Measurements from ENCODE around the gene ALDH1B1.

Gene ALDH1B1

DNA sequence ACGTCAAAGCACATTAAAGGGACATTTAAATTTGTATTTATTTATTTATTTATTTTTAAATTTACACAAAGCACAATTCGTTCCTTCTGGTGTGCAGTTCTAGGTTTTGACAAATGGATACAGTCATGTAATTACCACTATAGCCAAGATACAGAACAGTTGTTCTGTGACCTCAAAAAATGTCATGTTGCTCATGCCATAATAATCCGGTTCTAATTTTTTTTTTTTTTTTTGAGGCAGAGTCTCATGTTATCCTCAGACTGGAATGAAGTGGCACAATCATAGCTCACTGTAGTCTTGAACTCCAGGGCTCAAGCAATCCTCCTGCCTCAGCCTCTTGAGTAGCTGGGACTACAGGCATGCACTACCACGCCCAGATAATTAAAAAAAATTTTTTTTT lies 24.0 kb downstream of the ALDH1B1 start:
- DNase-seq (ENCODE audit: low read depth, low spot score), result no peak

DNA sequence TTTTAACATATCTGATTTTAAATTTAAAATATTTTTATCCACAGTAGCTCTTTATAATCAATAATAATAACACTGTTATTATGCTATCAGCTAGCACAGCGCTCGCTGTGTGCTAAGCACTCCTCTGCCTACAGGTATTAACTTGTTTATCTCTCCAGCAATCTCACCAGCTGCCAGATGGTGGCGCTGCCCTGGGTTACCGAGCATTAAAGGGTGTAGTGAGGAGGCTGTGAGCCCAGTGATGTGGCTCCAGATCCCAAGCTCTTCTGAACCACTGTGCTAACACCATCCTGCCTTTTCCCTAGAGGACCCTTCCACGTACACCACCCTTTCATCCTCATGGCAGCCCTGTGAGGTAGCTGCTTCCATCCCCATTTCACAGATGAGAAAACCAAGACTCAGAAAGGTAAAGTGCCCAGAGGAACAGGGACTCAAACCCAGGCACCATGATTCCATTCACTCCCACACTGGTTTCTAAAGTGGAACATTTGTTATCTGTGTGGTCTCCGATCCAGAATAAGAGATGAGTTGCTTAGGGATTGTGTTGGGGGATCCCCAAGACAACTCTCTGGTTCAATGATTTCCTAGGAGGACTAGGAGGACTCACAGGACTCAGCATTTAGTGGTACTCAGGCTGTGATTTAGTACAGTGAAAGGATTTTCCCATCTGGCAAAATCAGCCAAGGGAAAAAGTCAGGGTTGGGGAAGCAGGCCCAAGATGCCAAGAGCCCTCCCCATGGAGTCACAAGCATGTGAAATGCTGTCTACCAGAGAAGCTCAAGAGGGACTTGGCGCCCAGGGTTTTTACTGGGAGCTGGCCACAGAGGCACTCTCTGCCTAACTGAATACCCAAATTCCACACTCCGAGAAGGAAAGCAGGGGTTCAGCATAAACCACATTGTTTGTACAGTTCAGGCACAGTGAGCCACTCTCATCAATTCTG lies 24.8 kb downstream of the ALDH1B1 start:
- DNase-seq (ENCODE audit: low read depth, low spot score), result no peak

DNA sequence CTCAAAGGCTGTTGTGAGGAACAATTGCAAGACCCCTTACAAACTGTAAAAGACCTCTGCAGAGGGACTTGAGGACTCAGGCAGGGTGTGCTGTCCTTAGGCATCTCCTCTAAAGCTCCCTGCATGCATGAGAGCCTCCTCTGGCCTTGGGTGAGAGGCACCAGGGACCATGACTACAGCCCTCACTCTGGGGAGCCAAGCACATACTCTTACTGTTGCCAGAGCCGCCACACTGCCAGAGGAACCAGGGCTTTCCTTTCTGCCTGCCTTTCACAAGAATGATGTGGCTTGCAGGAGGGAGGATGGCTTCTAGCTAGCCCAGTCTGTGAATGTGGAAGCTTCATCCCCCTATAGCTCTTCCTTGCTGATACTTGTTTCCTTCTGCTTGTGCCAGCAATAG lies 25.9 kb downstream of the ALDH1B1 start:
- no peak for DNase-seq (ENCODE audit: low read depth, low spot score)

DNA sequence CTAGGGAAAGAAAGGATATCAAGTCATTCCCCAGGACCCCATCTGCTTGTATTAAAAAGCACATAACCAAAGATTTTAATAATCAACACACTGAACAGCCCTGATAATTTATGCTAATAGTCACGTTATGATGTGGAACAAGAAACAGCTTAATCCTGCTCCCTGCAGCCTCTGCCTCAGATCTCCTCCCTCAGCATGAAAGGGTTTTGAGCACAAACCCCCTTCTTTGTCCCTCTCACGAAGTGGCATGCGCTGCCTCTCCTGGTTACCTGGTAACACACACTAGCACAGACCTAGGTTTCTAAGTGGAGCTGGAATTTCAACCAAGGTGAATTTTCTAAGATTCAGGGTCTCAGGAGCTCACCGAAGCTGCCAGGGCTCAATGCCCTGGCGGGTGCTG lies 26.7 kb downstream of the ALDH1B1 start:
- no peak for DNase-seq (ENCODE audit: low read depth, low spot score)

DNA sequence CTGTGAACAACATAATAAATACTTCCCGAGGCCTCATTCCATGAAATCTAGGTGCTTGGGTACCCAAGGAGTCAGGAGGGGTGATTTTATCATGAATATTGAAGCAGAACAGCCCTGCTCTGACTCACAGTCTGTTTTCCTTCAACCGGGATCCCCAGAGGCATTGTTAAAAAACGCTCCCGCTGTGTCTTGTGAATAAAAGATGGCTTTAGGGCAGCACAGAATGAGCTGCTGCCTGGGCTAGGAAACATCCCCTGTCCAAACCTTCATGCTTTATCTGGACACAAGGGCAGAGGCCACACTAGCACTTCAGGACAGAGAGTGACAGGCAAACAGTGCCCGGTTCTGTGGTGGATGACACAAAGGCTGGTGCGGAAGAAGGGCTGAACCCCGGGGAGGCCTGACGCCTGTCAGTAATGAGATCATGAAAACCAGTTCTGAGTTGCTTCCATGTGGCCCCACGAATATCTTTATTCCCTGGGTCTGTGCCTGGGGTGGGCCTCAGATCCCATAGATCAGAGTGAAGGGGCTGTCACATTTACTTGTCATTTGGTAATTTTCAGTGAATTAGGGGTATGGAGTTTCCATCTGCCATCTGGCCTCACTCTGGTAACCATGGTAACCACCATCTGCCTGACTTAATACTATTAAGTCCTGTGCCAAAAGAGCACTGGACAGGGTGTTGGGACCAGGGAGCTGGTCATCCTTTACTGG lies 29.2 kb downstream of the ALDH1B1 start:
- DNase-seq (ENCODE audit: low read depth, low spot score), result no peak

DNA sequence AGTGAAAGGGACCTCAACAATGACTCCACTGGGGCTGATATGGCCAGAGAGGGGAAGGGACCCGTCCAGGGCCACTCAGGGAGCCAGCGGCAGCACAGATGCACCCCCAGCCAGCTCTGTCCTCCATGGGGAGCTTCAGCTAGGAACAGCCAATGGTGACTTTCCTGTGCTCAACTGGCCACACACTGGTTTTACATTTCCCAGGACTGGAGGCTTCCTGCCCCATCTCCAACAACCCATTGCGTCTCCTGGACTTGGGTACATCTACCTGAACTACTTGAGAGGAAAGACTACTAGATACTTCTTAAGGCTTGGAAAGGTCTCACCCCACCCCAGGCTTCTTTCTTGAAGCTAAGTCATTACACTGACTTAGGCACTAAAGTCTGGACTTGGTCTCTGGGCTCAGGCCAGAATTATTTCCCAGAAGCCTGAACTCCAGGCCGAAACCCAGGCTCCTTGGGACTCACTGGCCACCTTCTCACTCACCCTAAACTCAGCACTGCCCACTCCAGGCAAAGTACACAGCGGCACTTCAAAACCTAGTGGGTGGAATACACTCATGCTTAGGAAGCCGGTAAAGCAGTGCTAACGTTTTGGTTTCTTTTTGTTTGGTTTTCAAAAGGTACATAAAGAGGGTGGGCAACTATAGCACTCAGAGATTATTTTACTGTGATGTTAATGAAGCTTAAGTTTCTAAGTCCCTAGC lies 30.2 kb downstream of the ALDH1B1 start:
- DNase-seq (ENCODE audit: low read depth, low spot score), result no peak

DNA sequence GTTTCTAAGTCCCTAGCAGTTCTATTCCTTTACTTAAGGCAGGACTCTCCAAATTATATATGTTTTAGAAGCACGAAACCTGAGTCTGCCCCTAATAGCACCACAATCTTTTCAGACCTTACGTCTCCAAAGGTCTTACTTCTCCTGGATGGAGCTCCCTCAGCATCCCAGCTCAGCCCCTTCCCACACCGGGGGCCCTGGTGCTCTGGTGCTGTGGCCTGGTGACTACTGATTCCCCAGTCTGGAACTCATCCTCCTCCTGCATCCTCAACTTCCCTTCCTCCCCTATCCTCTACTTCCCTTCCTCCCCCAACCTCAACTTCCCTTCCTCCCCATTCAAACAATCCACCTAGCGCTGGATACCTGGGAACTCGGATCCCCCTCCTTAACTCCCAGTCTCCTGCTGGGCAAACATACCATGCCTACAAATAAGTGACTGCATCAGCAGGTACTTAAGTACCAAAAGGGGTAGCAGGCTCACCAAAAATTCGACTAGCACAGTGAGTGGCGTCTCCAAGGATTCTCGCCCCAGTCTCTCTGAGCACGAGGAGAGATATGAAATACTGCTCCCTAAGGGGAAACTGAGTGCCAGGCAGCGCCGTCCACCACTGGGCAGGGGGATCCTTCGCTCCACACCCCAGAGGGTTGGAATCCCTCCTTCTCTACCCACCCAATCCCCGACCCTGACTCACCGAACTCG lies 30.9 kb downstream of the ALDH1B1 start:
- no peak for DNase-seq (ENCODE audit: low read depth, low spot score)

DNA sequence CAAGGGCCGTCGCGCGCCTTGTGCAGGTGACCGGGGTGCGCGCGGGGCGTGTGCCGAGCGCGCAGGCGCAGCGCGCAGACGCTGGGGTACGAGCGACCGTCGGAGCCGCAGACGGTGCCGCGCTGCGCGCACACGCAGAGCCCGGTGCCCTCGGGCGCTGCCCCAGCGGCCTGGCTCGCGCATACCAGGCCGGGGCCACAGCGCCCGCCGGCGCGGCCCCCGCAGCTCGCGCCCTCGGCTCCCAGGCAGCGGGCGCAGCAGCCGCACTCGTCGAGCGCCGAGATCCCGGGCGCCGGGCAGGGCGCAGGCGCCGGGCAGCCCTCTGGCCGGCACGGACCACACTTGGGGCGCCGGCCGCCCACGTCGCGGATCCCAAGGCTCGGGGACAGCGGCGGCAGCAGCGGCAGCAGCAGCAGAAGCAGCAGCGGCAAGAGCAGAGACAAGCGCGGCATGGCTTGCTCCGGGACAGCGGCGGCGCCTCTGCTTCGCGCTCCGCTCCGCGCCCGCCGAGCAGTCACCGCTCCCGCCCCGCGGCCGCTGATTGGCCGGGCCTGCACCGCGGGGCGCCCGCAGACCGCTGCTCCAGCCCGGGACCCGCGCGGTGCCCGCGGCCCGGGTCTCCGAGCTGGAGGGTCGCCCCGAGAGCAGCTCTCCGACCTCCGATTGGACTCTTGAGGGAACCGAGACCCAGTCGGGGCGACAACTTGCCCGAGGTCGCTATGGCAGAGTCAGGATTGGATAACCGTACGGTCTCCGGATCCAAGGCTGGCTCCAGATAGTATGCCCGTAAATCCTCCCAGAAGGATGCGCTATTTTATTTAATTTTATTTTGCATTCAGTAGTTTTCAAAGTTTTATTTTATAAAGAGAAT lies 31.7 kb downstream of the ALDH1B1 start, which contains the start of gene IGFBPL1:
Gene IGFBPL1 (minus strand): TSS at position 482 of the 871 bp plus-strand sequence. CDS start 30 bp downstream, at position 452.
- no peak for DNase-seq (ENCODE audit: low read depth, low spot score)

DNA sequence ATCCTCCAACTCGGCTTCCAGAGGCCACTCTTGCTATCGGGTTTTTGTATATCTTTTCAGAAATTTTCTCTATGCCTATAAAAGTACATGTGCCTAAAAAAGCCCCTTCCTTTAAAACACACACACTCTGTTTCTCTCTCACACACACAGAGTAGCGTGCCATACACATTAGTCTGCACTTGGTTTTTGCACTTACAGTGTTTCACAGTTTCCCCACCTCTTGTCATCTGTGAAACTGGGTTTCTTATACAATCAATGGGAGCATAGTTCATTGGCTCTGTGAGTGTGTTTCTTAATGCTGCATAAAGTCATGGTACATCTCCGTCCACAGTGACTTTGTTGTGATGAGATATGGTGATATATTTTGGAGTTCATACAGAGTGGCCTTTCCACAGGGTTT lies 32.4 kb downstream of the ALDH1B1 start:
- DNase-seq (ENCODE audit: low read depth, low spot score), result no peak

DNA sequence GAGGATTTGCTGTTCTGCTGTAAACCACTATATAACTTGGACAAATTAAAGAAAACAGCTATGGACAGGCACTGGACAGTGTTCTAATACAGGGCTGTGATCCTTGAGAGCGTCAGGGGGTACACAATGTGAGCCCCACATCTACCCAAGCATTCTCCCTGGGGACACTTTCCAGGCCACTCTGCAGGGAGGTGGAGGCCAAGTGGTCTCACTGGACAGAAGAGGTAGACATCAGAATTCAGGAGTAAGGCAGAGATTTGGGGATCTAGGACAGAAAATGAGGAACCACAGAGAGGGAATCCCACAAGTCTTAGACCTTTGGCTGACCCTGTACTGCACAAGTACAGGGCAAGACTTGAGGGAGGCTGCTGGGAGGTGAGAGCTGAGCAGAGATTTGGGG lies 35.6 kb downstream of the ALDH1B1 start:
- DNase-seq (ENCODE audit: low read depth, low spot score), result no peak

DNA sequence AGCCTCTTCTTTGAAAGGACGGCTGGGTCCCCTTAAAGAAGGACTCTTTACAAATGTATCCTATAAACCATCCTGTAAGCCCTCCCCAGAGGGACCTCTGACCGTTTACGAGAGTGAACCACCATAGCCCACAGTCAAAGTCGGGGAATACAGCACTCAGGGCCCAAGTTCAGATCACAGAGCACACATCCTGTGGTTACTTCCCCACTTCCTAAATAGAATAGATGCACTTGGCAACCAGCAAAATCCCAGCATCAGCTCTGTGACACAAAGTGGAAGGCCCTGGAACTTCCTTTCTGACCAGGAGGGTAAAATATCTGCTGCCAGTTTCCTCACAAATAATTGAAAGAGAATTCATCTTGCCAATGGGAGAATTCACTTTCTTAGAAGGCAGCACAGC lies 38.6 kb downstream of the ALDH1B1 start:
- no peak for DNase-seq (ENCODE audit: low read depth, low spot score)

DNA sequence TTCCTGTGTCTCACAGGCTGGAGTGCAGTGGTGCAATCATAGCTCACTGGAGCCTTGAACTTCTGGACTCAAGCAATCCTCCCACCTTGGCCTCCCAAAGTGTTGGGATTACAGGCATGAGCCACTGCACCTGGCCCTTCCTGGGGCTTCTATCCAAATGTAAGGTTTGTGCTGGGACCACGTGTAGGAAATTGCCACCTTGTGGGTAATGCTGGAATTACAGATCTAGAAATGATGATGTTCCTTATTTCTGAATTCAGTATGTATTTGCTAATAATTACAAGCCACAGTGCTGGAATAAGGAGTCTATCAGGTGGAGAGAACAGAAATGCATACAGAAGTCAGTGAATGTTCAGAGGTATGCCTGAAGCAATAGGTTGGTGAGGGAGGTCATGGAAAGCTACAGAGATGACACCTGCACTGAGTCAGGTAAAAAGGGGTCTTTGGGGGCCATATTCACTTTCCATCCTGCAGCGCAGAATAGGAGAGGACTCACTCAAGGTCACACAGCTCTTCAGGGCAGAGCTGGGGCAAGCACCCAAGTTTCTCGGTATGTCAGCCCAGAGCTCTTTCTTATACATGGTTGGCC lies 40.5 kb downstream of the ALDH1B1 start:
- no peak for DNase-seq (ENCODE audit: low read depth, low spot score)

DNA sequence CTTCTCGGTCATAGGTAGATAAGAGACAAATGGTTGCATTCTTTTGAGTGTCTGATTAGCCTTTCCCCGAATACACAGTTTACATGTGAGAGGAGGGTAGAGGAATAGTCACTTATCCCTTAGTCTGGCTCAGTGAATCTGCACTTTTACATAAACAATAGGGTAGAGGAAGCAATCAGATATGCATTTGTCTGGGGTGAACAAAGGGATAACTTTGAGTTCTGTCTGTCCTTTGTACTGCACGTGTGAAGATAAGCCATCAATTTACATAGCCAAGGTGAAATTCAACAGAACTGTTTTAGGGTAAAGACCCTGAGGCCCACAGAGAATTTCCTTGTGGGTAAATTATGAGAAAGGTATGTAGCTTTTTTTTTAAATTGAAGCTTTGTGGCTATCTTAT lies 41.9 kb downstream of the ALDH1B1 start:
- no peak for DNase-seq (ENCODE audit: low read depth, low spot score)

DNA sequence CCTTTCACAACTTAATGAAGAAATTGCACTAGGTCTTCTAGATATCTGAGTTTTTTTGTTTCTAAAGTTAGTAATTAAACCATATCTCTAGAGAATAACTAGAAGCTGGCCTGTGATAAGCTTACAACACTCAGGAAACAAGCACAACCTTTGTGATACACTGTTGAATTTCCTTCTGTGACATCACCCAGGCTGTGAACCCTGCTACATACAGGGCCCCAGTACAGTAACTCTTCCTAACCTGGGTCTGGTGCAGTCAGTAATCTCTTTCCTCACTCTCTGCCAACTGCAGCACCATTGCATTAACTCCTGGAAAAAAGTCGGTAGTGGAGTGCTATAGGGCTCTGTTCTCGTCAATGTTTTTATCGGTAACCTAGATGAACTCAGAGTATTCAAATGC lies 42.4 kb downstream of the ALDH1B1 start:
- DNase-seq (ENCODE audit: low read depth, low spot score), result no peak

DNA sequence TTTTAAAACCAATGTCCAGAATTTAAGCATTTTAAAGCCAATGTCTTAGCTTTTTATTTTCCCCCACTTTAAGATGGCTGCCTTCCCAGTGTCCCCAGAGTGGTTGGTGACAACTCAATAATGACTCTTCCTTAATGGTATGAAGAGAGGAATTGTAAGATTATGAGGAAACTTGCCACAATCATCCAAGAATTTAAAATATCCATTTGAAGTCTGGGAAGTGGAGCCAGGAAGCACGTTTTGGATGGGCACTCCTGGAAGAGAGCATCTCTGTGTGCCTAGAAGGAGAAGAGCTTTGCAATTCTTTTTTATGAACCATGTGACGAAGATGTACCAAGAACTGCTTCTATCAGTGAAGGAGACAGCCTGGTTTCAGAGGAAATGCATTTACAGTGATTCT lies 43.0 kb downstream of the ALDH1B1 start:
- no peak for DNase-seq (ENCODE audit: low read depth, low spot score)

DNA sequence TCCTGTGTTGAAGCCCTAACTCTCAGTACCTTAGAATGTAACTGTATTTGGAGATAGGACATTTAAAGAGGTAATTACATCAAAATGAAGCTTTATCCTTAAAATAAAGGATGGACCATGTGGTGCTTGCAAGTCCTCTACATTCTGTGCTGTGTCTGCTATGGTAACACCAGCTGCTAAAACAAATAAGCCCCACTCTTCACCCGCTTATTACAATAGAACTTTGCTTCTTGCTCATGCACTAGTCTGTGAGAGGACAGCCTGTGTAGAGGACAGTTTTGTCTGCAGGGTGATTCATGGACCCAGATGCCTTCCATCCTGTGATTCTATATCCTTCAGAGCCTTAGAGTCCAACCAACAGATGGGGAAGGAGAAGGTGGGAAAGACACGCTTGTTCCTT lies 44.2 kb downstream of the ALDH1B1 start:
- no peak for DNase-seq (ENCODE audit: low read depth, low spot score)

DNA sequence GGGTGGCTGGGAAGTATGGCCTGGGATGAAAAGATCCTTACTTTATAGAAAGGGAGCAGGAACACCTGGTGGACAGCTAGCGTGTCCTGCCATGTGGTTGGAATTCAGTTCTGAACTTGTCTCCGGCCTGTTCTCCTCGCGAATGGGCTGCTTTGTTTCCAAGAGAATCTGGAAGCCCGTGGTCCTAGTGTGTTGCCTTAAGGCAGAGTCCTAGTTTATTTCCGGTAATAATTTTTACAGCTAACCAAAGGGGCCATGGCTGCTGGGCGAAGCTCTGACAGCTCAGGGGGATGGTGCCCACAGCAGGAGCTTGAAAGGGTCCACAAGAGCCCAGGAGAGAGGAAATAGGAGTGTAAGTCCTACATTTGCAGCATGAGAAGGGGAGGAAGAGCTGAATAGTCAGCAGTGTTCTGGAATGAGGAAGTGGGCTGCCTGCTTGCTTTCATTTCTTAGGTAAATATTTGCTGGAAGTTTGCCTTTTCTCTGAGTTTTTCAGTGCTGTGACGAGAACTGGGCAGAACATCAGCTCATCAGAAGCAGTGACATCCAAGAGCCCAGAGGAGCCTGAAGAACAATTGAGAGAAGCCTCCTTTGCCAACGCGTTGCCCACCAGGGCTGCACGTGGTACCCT lies 44.8 kb downstream of the ALDH1B1 start:
- no peak for DNase-seq (ENCODE audit: low read depth, low spot score)

DNA sequence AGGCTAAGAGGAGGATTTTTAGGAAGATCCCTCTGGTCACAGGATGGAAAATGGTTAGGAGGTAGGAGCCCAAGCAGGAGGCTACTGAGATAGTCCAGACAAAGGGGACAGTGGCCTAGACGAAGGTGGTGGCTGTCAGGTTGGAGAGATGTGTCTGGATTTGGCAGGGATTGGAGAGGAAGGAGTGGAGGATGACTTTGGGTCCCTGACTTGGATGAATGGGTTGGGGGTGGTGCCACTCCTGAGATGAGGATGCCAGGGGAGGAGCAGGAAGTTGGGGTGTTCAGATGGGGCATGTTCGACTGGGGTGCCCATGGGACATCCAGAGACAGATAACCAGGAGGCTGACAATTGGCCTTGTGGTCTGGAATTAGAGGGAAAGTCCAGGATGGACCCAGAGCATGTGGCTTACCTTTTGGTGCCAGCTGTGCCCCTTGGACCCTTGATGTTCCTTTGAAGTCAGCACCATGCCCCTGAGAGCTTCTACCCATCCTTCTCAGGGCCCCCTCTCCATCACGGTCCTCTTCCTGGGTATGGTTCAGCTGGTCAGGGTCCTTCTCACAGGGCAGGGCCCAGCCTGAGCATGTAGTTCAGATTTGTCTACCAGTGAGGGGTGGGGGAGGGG lies 46.9 kb downstream of the ALDH1B1 start:
- no peak for DNase-seq (ENCODE audit: low read depth, low spot score)

DNA sequence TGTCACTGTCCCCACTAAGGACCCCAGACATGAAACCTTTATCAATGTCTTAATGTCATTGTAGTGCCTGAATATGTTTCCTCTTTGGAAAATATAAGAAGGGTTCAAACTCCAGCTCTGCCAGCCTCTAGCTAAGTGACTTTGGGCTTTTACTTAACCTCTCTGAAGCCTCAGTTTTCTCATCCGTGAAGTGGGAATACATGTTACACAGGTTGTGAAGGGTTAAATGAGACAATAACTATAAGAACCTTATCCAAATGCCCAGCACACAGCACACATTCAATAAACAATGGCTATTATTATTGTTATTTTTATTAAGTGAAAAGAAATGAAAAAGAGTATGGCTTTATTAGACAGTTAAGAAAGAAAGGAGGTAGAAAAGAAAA lies 47.4 kb downstream of the ALDH1B1 start:
- DNase-seq (ENCODE audit: low read depth, low spot score), result no peak
